GM12878 (cell line): ENCODE measurements around the gene NIPAL4. TPM values are rescaled to one million over a fixed set of nuclear protein-coding genes. Genes with fewer than 3 reads are reported as not detected.
A peak's percentile ranks its signal among the peaks of the same experiment; 100 is the strongest.

Experiments used
- ATAC-seq: fragments of 200-7000 bp; cut with Tn5 transposase; 3 replicates; pipeline ENCODE4 v1.9.1; 2020; ENCODE audit warnings: mild to moderate bottlenecking, moderate library complexity
- BruUV-seq: library from RNA; stranded (reverse); fragments of 400-500 nt; replicated peaks from 2 replicates; lab custom pipeline; 2021; lab: Mats Ljungman, UMichigan
- CTCF ChIA-PET: fragments of 300-600 bp; sonication (Branson Sonifier 250); formaldehyde crosslinking; extraction: SDS; loops from one replicate; lab custom pipeline; 2021; ENCODE audit warnings: inconsistent platforms; lab: Yijun Ruan, JAX
- POLR2A ChIA-PET: fragments of 350-600 bp; formaldehyde crosslinking; extraction: SDS; loops from one replicate; lab custom pipeline; 2021; ENCODE audit warnings: inconsistent platforms; lab: Charles Lee
- RAD21 ChIA-PET: fragments of 300-600 bp; sonication (Branson Sonifier 250); formaldehyde crosslinking; loops from one replicate; lab custom pipeline; 2023; ENCODE audit warnings: antibody characterized with exemption; ENCODE audit not compliant: unreplicated experiment; lab: Charles Lee
- SMC1A ChIA-PET: fragments of 300-600 bp; sonication (Branson Sonifier 250); formaldehyde crosslinking; loops from one replicate; lab custom pipeline; 2023; ENCODE audit not compliant: unreplicated experiment, uncharacterized antibody; lab: Charles Lee
- DNase-seq: peaks from one replicate; pipeline ENCODE4 v3.0.0-alpha.2; 2011; ENCODE audit warnings: low read depth, low spot score
- FAIRE-seq: peaks from 3 replicates; lab custom pipeline; 2011; peaks lifted over from hg19 to GRCh38; lab: Jason Lieb, UNC
- H2AFZ ChIP-seq: 2 replicates; pipeline ENCODE4 v1.6.0; 2011; ENCODE audit warnings: low read depth, low read length, control low read depth; ENCODE audit not compliant: control insufficient read depth
- H3K27ac ChIP-seq: 2 replicates; pipeline ENCODE4 v1.5.1; 2011; ENCODE audit warnings: control low read depth; ENCODE audit not compliant: control insufficient read depth, insufficient read depth
- H3K27me3 ChIP-seq, 2 experiments: replicated peaks in 1 of 2; 2 replicates each; pipeline versions ENCODE4 v1.6.0 to v1.6.1; 2011; ENCODE audit warnings: low read length in 1 of 2; ENCODE audit not compliant: control insufficient read depth in 2 of 2, insufficient read depth in 2 of 2
- H3K36me3 ChIP-seq, 2 experiments: 2 replicates each; pipeline ENCODE4 v1.5.1; 2011; ENCODE audit warnings: low read length in 1 of 2; ENCODE audit not compliant: control insufficient read depth in 2 of 2, insufficient read depth in 2 of 2
- H3K4me1 ChIP-seq: 2 replicates; pipeline ENCODE4 v1.6.1; 2011; ENCODE audit warnings: mild to moderate bottlenecking, low read length, moderate library complexity, mixed read lengths; ENCODE audit not compliant: control insufficient read depth, insufficient read depth
- H3K4me2 ChIP-seq: 2 replicates; pipeline ENCODE4 v1.6.0; 2011; ENCODE audit warnings: control low read depth; ENCODE audit not compliant: control insufficient read depth, insufficient read depth
- H3K4me3 ChIP-seq: fragments of 200-600 bp; sonication (generic); 2 replicates; pipeline ENCODE4 v1.5.1; 2016
- H3K79me2 ChIP-seq: 2 replicates; pipeline ENCODE4 v1.6.0; 2011; ENCODE audit warnings: low read length; ENCODE audit not compliant: control insufficient read depth, insufficient read depth
- H3K9ac ChIP-seq: 2 replicates; pipeline ENCODE4 v1.8.0; 2011; ENCODE audit warnings: low read length, control low read depth, mixed read lengths; ENCODE audit not compliant: control insufficient read depth, insufficient read depth
- H3K9me3 ChIP-seq: replicated peaks from 3 replicates; pipeline ENCODE4 v1.5.1; 2011; ENCODE audit warnings: mild to moderate bottlenecking, low read length; ENCODE audit not compliant: control insufficient read depth, insufficient read depth
- H4K20me1 ChIP-seq: 2 replicates; pipeline ENCODE4 v1.6.0; 2011; ENCODE audit not compliant: control insufficient read depth, insufficient read depth
- CREB1 ChIP-seq: IDR thresholded peaks from 2 replicates; pipeline ENCODE4 v1.6.1; 2012; ENCODE audit warnings: low read depth, mild to moderate bottlenecking, inconsistent platforms
- EED ChIP-seq: sonication (generic); IDR thresholded peaks from 2 replicates; pipeline ENCODE4 v1.6.1; 2016; ENCODE audit warnings: antibody characterized with exemption, low read depth
- FOXK2 ChIP-seq: fragments of 450-650 bp; IDR thresholded peaks from 2 replicates; pipeline ENCODE4 v1.6.1; 2017; ENCODE audit warnings: mild to moderate bottlenecking, moderate library complexity
- MXI1 ChIP-seq: fragments of 150-350 bp; IDR thresholded peaks from 2 replicates; pipeline ENCODE4 v1.6.1; 2011; ENCODE audit warnings: low read depth, mild to moderate bottlenecking, inconsistent platforms, low read length, improper control_type of control experiment
- POLR2A ChIP-seq: IDR thresholded peaks from 2 replicates; pipeline ENCODE4 v1.6.1; 2011; ENCODE audit warnings: low read depth, mild to moderate bottlenecking, low read length
- POLR2AphosphoS5 ChIP-seq: IDR thresholded peaks from 2 replicates; pipeline ENCODE4 v1.6.1; 2011; ENCODE audit warnings: mild to moderate bottlenecking, low read length, inconsistent platforms
- RB1 ChIP-seq: fragments of 450-650 bp; formaldehyde crosslinking; IDR thresholded peaks from 2 replicates; pipeline ENCODE4 v1.6.1; 2017; ENCODE audit warnings: mild to moderate bottlenecking, borderline replicate concordance
- SIX5 ChIP-seq: IDR thresholded peaks from 2 replicates; pipeline ENCODE4 v1.6.1; 2011; ENCODE audit warnings: mild to moderate bottlenecking, low read depth, low read length, moderate library complexity; ENCODE audit not compliant: severe bottlenecking
- SPI1 ChIP-seq: IDR thresholded peaks from 2 replicates; pipeline ENCODE4 v1.6.1; 2011; ENCODE audit warnings: low read depth, mild to moderate bottlenecking, low read length, moderate library complexity, borderline replicate concordance; ENCODE audit not compliant: insufficient read depth
- TCF12 ChIP-seq: IDR thresholded peaks from 2 replicates; pipeline ENCODE4 v1.6.1; 2011; ENCODE audit warnings: low read depth, mild to moderate bottlenecking, low read length
- TCF3 ChIP-seq: IDR thresholded peaks from 2 replicates; pipeline ENCODE4 v1.6.1; 2012; ENCODE audit warnings: low read depth, mild to moderate bottlenecking, low read length, borderline replicate concordance; ENCODE audit not compliant: insufficient read depth
- WGBS: methylation state at CpG from one replicate; pipeline ENCODE4 v1.1.6; 2016; ENCODE audit warnings: low lambda C conversion rate; ENCODE audit not compliant: insufficient replicate concordance, insufficient coverage; ENCODE audit errors: missing lambda C conversion rate; 5-methylcytosine and 5-hydroxymethylcytosine counted together
- in situ Hi-C: fragments of 300-500 bp; cut with MboI; formaldehyde crosslinking; loops from 9 replicates; pipeline ENCODE4 v1.14.3; 2018; ENCODE audit warnings: mixed read lengths
- intact Hi-C: fragments of 100-400 bp; cut with micrococcal nuclease; formaldehyde crosslinking; loops from one replicate; pipeline ENCODE4 v1.14.2; 2022; ENCODE audit not compliant: unreplicated experiment
- polyA plus RNA-seq, 11 experiments: library from polyadenylated mRNA; depleted of rRNA in 4 of 11; unstranded in 6 of 11; stranded (reverse) in 5 of 11; fragments of >200 nt; fragmentation: Nextera tagmentation in 4 of 11; fragmentation: Illumina TruSeq in 1 of 11; extraction: Ambion mirVana in 4 of 11; extraction: Trizol in 1 of 11; gene quantifications; 1 replicate in 1 of 11; 2 replicates in 10 of 11; pipeline versions ENCODE4 v1.2.1 to v1.2.3, GENCODE V29; 2011 to 2016; ENCODE audit warnings: inconsistent platforms in 2 of 11, missing spikeins in 2 of 11, low read depth in 1 of 11
- total RNA-seq, 4 experiments: library from RNA; depleted of rRNA in 3 of 4; stranded (reverse); fragments of >200 nt in 3 of 4; fragmentation: Illumina TruSeq in 1 of 4; extraction: Trizol in 1 of 4; gene quantifications; 2 replicates each; pipeline versions ENCODE4 v1.2.1 to v1.2.3, GENCODE V29; 2013 to 2021
- TF ChIP-seq, protein P1 (sequence below): IDR thresholded peaks from 2 replicates; pipeline ENCODE4 v1.6.1; 2012; ENCODE audit warnings: low read depth, low read length, improper control_type of control experiment

The NIPAL4 gene
- total and polyA plus RNA-seq, 10 of the 15 experiments (the other 5 are each of a cell fraction or from before 2014, with no cell fraction given): 0.11 to 15.5 (median 5.9) TPM

DNA sequence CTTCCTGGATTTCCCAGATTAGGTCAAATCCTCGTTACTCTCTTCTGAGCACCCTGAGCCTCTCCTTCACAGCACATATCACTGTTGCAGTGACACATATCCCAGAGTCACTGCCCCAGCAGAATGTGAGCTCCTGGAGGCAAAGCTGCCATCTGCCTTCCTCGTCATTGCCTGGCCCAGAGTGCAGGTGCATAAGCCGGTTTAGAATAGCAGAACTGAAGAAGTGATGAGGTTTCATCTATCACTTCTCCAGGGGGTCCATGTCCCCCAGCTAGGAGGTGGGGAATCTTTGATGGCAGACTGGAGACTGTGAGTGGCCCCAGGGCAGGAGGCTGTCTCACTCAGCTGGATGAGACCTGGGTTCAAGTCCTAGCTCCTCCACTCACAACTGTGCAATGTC is 25.8 kb downstream of the NIPAL4 start:
- Histone ChIP-seq H3K4me1 (peaks cover 29% of the 10 kb centered on the region), H3K4me3 (no peak overlapping the region)
- peak; percentile 25 for ATAC-seq

More for the DNA sequence above, 25.8 kb downstream of the NIPAL4 start:
- BruUV-seq: no TSS peak
- Histone ChIP-seq H3K27me3 (no peaks in the 10 kb centered on the region), H3K27ac (peak overlapping the region; percentile 24), H3K36me3 (peaks cover 12 to 29% of the 10 kb centered on the region in 2 experiments; a peak in 3 of 4 replicates), H2AFZ (no peak overlapping the region), H3K79me2 (no peaks in the 10 kb centered on the region), H3K4me2 (no peak overlapping the region)
- no peak for DNase-seq
- 54% methylated on average over 3 of the region's 3 CpGs for WGBS
- CTCF ChIA-PET: interaction anchor here (1.7 to 2.5 kb wide), 6 partner anchors 9 to 258 kb away, joined by 4 to 17 read pairs (median 10); partner anchors contain the start of gene LSM11
- RAD21 ChIA-PET: interaction anchor here (0.7 to 2.5 kb wide), 3 partner anchors 12 to 256 kb away, joined by 3 to 6 read pairs (median 3); no protein-coding TSS in a partner anchor
- SMC1A ChIA-PET: interaction anchor here (0.6 to 1.8 kb wide), 8 partner anchors 14 to 233 kb away, joined by 3 to 5 read pairs (median 4); partner anchors contain the start of gene ADAM19
- FAIRE-seq: no peak
- intact Hi-C loops (no loop called here), in situ Hi-C loops (no loop called here)
- POLR2A ChIA-PET: interaction anchor here (0.6 kb wide), 1 partner anchor 105 kb away, joined by 5 read pairs; no protein-coding TSS in a partner anchor
- no peak for TF ChIP-seq SIX5
- TF ChIP-seq MXI1: no peak
- peak; percentile 20; the same call in 1 of the 2 replicates for TF ChIP-seq POLR2A
- peak; percentile 28; the same call in 1 of the 2 replicates for TF ChIP-seq TCF3
- 0 out of 2 replicates have a peak, but pooled peaks have one; percentile 13 for TF ChIP-seq POLR2AphosphoS5
- TF ChIP-seq, protein P1, sequence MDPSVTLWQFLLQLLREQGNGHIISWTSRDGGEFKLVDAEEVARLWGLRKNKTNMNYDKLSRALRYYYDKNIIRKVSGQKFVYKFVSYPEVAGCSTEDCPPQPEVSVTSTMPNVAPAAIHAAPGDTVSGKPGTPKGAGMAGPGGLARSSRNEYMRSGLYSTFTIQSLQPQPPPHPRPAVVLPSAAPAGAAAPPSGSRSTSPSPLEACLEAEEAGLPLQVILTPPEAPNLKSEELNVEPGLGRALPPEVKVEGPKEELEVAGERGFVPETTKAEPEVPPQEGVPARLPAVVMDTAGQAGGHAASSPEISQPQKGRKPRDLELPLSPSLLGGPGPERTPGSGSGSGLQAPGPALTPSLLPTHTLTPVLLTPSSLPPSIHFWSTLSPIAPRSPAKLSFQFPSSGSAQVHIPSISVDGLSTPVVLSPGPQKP: no peak
- no peak for TF ChIP-seq RB1
- no peak for TF ChIP-seq FOXK2
- TF ChIP-seq CREB1: no peak
- peak; percentile 72 for TF ChIP-seq SPI1
- TF ChIP-seq EED: peak; percentile 69
- 0 out of 2 replicates have a peak, but pooled peaks have one; percentile 58 for TF ChIP-seq TCF12
- TF ChIP-seq, all 136 proteins: peak for 6
- Histone ChIP-seq H3K9ac (no peak overlapping the region; the same call in 1 of the 2 replicates), H4K20me1 (no peaks in the 10 kb centered on the region), H3K9me3 (no peaks in the 10 kb centered on the region)
